Measurements from ENCODE around the gene UTP20.

- TF ChIP-seq CTCF (IDR thresholded peaks at IDR 0.05) (no peak), POLR2A (IDR thresholded peaks at IDR 0.05) (no peak)
Observed at GRCh38 chr12:101330631-101331030, 50.7 kb downstream of the UTP20 start.
